Measurements from ENCODE around the gene RBM25. TPM values are rescaled to one million over a fixed set of nuclear protein-coding genes. Genes with fewer than 3 reads are reported as not detected.
A peak's percentile ranks its signal among the peaks of the same experiment; 100 is the strongest.

Gene RBM25
- polyA plus RNA-seq, 3 donors = 15.6 to 29.7 (median 23.8) TPM

GRCh38 chr14:73091044-73091443 is 32.7 kb downstream of the RBM25 start:
- WGBS, 3 donors = 82 to 94% (median 93%) methylated on average over 2 of the region's 2 CpGs
- H3K27ac ChIP-seq (ENCODE audit: low read depth, low read length) = no peak overlapping the region

- WGBS, 3 donors = 96 to 99% (median 98%) methylated on average over 11 of the region's 11 CpGs
- H3K27ac ChIP-seq (ENCODE audit: low read depth, low read length) = no peak overlapping the region
Measured at GRCh38 chr14:73097421-73097820, 39.1 kb downstream of the RBM25 start.

- H3K27ac ChIP-seq (ENCODE audit: low read depth, low read length) = no peak overlapping the region
- 91 to 98% (median 93%) methylated on average over 4 of the region's 4 CpGs for WGBS, 3 donors
Measured at GRCh38 chr14:73100334-73100733, 42.0 kb downstream of the RBM25 start.

- WGBS, 3 donors = 92 to 98% (median 95%) methylated on average over 27 of the region's 27 CpGs
- no peak overlapping the region for H3K27ac ChIP-seq (ENCODE audit: low read depth, low read length)
Measured at GRCh38 chr14:73102806-73103497, 44.6 kb downstream of the RBM25 start.

GRCh38 chr14:73105050-73105449 is 46.7 kb downstream of the RBM25 start:
- WGBS, 3 donors = 69 to 86% (median 79%) methylated on average over 3 of the region's 3 CpGs
- no peak overlapping the region for H3K27ac ChIP-seq (ENCODE audit: low read depth, low read length)

- 96 to 97% (median 97%) methylated on average over 16 of the region's 16 CpGs for WGBS, 3 donors
- H3K27ac ChIP-seq (ENCODE audit: low read depth, low read length) = no peak overlapping the region
Measured at GRCh38 chr14:73105727-73106126, 47.4 kb downstream of the RBM25 start.

GRCh38 chr14:73116079-73116665 is 57.8 kb downstream of the RBM25 start:
- WGBS, 3 donors = 92 to 96% (median 95%) methylated on average over 6 of the region's 6 CpGs

GRCh38 chr14:73124180-73124894 is 66.0 kb downstream of the RBM25 start:
- WGBS, 3 donors = 58 to 84% (median 80%) methylated on average over 6 of the region's 6 CpGs
- no peak overlapping the region for H3K27ac ChIP-seq (ENCODE audit: low read depth, low read length)

More at GRCh38 chr14:73116079-73116665, 57.8 kb downstream of the RBM25 start:
- no peak overlapping the region for H3K27ac ChIP-seq (ENCODE audit: low read depth, low read length)

- WGBS, 3 donors = 57 to 80% (median 74%) methylated on average over 5 of the region's 5 CpGs
- no peak overlapping the region for H3K27ac ChIP-seq (ENCODE audit: low read depth, low read length)
Measured at GRCh38 chr14:73125169-73125588, 66.8 kb downstream of the RBM25 start.

GRCh38 chr14:73125746-73126145 is 67.4 kb downstream of the RBM25 start:
- 81 to 94% (median 85%) methylated on average over 3 of the region's 3 CpGs for WGBS, 3 donors
- no peak overlapping the region for H3K27ac ChIP-seq (ENCODE audit: low read depth, low read length)

GRCh38 chr14:73133795-73134194 is 75.5 kb downstream of the RBM25 start:
- 92 to 97% (median 94%) methylated on average over 3 of the region's 3 CpGs for WGBS, 3 donors

GRCh38 chr14:73136085-73136386 is 77.7 kb downstream of the RBM25 start:
- 2 to 3% (median 3%) methylated on average over 16 of the region's 16 CpGs for WGBS, 3 donors
- H3K27ac ChIP-seq (ENCODE audit: low read depth, low read length) = peak overlapping the region; percentile 95

More at GRCh38 chr14:73133795-73134194, 75.5 kb downstream of the RBM25 start:
- no peak overlapping the region for H3K27ac ChIP-seq (ENCODE audit: low read depth, low read length)

- peak within 1 kb of the TSS; percentile 95 for H3K27ac ChIP-seq (ENCODE audit: low read depth, low read length)
- WGBS, 3 donors = 0% methylated on average over 68 to 71 of the region's 71 CpGs
Measured at GRCh38 chr14:73136387-73137225, 78.3 kb downstream of the RBM25 start, which contains the start of gene PSEN1. PSEN1 (plus strand) TSS chr14:73136507; CDS start chr14:73148020, 11,513 bp downstream.

- H3K27ac ChIP-seq (ENCODE audit: low read depth, low read length) = no peak overlapping the region
- 69 to 98% (median 97%) methylated on average over 1 of the region's 1 CpG for WGBS, 3 donors
Measured at GRCh38 chr14:73140811-73141323, 82.5 kb downstream of the RBM25 start.

GRCh38 chr14:73142216-73142615 is 83.9 kb downstream of the RBM25 start:
- 80 to 88% (median 85%) methylated on average over 2 of the region's 2 CpGs for WGBS, 3 donors

GRCh38 chr14:73143003-73143402 is 84.7 kb downstream of the RBM25 start:
- H3K27ac ChIP-seq (ENCODE audit: low read depth, low read length) = no peak overlapping the region
- whole genome bisulfite sequencing, 3 donors = 64 to 91% (median 90%) methylated on average over 5 of the region's 5 CpGs

More at GRCh38 chr14:73142216-73142615, 83.9 kb downstream of the RBM25 start:
- H3K27ac ChIP-seq (ENCODE audit: low read depth, low read length) = no peak overlapping the region

GRCh38 chr14:73143617-73144016 is 85.3 kb downstream of the RBM25 start:
- H3K27ac ChIP-seq (ENCODE audit: low read depth, low read length) = no peak overlapping the region
- WGBS, 3 donors = 82 to 97% (median 97%) methylated on average over 3 of the region's 3 CpGs

GRCh38 chr14:73145371-73145770 is 87.0 kb downstream of the RBM25 start:
- 91 to 97% (median 93%) methylated on average over 3 of the region's 3 CpGs for WGBS, 3 donors
- no peak overlapping the region for H3K27ac ChIP-seq (ENCODE audit: low read depth, low read length)
